Activated CD4-positive, alpha-beta T cell treated with anti-CD3 and anti-CD28 coated beads, Interleukin-2, amount 10 ng/mL, durations not matched to agents 24 days and 14 days (primary cell): ENCODE measurements around the gene AMER2. TPM values are rescaled to one million over a fixed set of nuclear protein-coding genes. Genes with fewer than 3 reads are reported as not detected.

Source experiments
- DNase-seq: peaks from one replicate; pipeline ENCODE4 v3.0.0; 2022
- H3K27ac Mint-ChIP-seq: one replicate; pipeline ENCODE4 v1.8.0; 2022; ENCODE audit warnings: mild to moderate bottlenecking, mixed read lengths
- H3K27me3 Mint-ChIP-seq: one replicate; pipeline ENCODE4 v1.8.0; 2022; ENCODE audit warnings: mixed read lengths
- H3K36me3 Mint-ChIP-seq: one replicate; pipeline ENCODE4 v1.8.0; 2022; ENCODE audit warnings: low read depth, mild to moderate bottlenecking, mixed read lengths
- H3K4me1 Mint-ChIP-seq: one replicate; pipeline ENCODE4 v1.8.0; 2021; ENCODE audit warnings: mixed read lengths
- H3K4me3 Mint-ChIP-seq: one replicate; pipeline ENCODE4 v1.8.0; 2022; ENCODE audit warnings: mild to moderate bottlenecking, moderate library complexity, mixed read lengths
- H3K9me3 Mint-ChIP-seq: one replicate; pipeline ENCODE4 v1.8.0; 2021; ENCODE audit warnings: mixed read lengths
- intact Hi-C: fragments of 100-400 bp; cut with micrococcal nuclease; formaldehyde crosslinking; loops from one replicate; pipeline ENCODE4 v1.15.1; 2023
- total RNA-seq: library from RNA; stranded (reverse); gene quantifications from 2 replicates; pipeline ENCODE4 v1.2.3, GENCODE V29; 2022

The AMER2 gene
- total RNA-seq, 1 donor from 2014 or later, result not detected

DNA sequence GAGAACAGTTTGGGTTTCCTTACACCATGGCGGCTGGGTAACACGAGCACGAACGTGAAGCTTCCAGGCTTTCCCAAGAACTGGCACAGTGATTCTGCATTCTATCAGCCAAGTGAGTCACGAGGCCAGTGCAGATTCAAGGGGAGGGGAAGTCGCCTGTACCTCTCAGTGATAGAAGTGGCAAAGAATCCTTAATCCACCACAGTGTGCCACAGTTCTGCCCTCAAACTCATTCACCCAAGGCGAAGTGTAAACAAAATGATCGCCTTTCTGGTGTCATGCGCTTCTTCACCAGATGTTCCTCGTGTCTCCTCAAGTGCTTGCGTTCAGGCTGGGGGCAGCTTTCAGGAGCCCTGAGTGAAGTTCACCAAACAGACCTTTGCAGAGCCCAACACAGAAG, 24.9 kb upstream of the AMER2 start:
- no peak overlapping the region for H3K27ac Mint-ChIP-seq
- H3K27me3 Mint-ChIP-seq, result peaks cover 6% of the 10 kb centered on the region
- no peaks in the 10 kb centered on the region for H3K4me1 Mint-ChIP-seq
- no peaks in the 10 kb centered on the region for H3K36me3 Mint-ChIP-seq
- intact Hi-C loops, result no loop called here
- no peak for DNase-seq
- no peaks in the 10 kb centered on the region for H3K9me3 Mint-ChIP-seq
- H3K4me3 Mint-ChIP-seq, result no peak overlapping the region

GRCh38 chr13:25192936-25193335, 20.8 kb upstream of the AMER2 start:
- DNase-seq, result no peak
- H3K27me3 Mint-ChIP-seq, result peaks cover 23% of the 10 kb centered on the region
- H3K4me3 Mint-ChIP-seq, result no peak overlapping the region
- H3K27ac Mint-ChIP-seq, result no peak overlapping the region
- intact Hi-C loops, result no loop called here
- H3K36me3 Mint-ChIP-seq, result no peaks in the 10 kb centered on the region
- H3K4me1 Mint-ChIP-seq, result no peaks in the 10 kb centered on the region
- no peaks in the 10 kb centered on the region for H3K9me3 Mint-ChIP-seq

DNA sequence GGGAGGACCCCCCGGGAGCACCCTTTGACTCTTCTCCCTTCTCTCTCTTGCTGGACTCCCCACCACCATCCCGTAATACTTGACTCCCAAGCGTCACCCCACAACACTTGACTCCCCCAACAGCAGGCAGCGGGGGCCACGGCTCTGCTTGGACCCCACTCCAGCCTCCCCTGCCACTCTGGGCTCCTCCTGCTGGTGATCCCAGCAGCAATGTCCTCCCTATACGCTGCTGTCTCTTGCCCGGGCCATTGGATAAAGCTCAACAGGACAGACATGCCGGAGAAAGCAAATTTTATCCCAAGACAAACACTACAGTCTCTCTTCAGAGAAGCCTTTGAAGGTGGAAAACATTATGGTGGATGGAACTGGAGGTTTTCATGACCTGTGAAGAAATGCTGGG, 20.4 kb upstream of the AMER2 start:
- no peaks in the 10 kb centered on the region for H3K36me3 Mint-ChIP-seq
- intact Hi-C loops, result no loop called here
- H3K9me3 Mint-ChIP-seq, result no peaks in the 10 kb centered on the region
- H3K27me3 Mint-ChIP-seq, result peaks cover 23% of the 10 kb centered on the region
- H3K4me1 Mint-ChIP-seq, result no peaks in the 10 kb centered on the region
- no peak overlapping the region for H3K4me3 Mint-ChIP-seq
- H3K27ac Mint-ChIP-seq, result no peak overlapping the region
- DNase-seq, result no peak

- Mint-ChIP-seq H3K9me3 (no peaks in the 10 kb centered on the region), H3K27me3 (peaks cover 23% of the 10 kb centered on the region), H3K4me3 (no peak overlapping the region), H3K4me1 (no peaks in the 10 kb centered on the region), H3K36me3 (no peaks in the 10 kb centered on the region), H3K27ac (no peak overlapping the region)
- no peak for DNase-seq
- intact Hi-C loops, result no loop called here
These were observed 20.0 kb upstream of the AMER2 start for GRCh38 chr13:25192052-25192451.

DNA sequence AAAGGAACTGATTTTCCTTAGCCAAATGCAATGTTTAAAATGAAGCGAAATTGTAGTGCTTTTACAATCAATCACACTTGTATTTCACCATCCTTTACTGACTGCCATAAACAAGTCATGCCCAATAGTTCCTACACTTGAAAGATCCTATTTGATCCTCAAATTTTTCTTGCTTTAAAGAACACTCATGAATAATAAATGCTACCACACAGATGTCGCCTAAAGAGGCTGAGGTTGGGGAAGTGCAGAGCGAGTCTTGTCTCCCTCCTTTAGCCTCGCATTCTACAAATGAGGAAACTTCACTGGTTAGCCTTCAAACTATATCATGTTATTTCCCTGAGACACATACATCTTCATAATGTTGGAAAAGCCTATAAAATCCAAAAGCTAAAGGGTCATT, 18.7 kb upstream of the AMER2 start:
- DNase-seq, result no peak
- H3K4me3 Mint-ChIP-seq, result no peak overlapping the region
- no peaks in the 10 kb centered on the region for H3K36me3 Mint-ChIP-seq
- no peak overlapping the region for H3K27ac Mint-ChIP-seq
- H3K9me3 Mint-ChIP-seq, result no peaks in the 10 kb centered on the region
- no peaks in the 10 kb centered on the region for H3K4me1 Mint-ChIP-seq
- H3K27me3 Mint-ChIP-seq, result peaks cover 23% of the 10 kb centered on the region
- intact Hi-C loops, result no loop called here

- intact Hi-C loops, result no loop called here
- H3K4me1 Mint-ChIP-seq, result no peaks in the 10 kb centered on the region
- H3K36me3 Mint-ChIP-seq, result no peaks in the 10 kb centered on the region
- no peak overlapping the region for H3K4me3 Mint-ChIP-seq
- peaks cover 23% of the 10 kb centered on the region for H3K27me3 Mint-ChIP-seq
- no peaks in the 10 kb centered on the region for H3K9me3 Mint-ChIP-seq
- H3K27ac Mint-ChIP-seq, result no peak overlapping the region
- no peak for DNase-seq
These were observed 18.2 kb upstream of the AMER2 start for GRCh38 chr13:25190256-25190655.

DNA sequence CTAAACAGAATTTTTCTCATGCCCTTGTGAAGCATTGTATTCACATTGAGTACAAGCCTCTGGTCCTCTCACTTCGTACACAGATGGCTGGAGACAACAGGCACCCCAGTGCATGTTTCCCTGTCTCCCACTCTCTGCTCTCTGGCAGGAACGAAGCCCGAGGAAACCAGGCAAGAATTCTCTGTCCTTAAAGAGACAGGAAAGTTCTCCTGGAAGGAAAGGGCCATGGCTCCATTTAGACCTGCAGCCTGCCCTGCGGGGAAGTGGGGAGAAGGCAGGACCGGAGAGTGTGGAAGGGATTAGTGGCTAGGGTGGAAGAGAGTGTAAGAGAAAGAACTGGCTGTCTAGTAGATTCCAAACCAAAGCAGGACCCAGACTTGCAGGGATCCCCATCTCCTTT, 15.5 kb upstream of the AMER2 start:
- H3K36me3 Mint-ChIP-seq, result no peaks in the 10 kb centered on the region
- intact Hi-C loops, result no loop called here
- no peaks in the 10 kb centered on the region for H3K9me3 Mint-ChIP-seq
- no peak for DNase-seq
- peaks cover 21% of the 10 kb centered on the region for H3K27me3 Mint-ChIP-seq
- no peaks in the 10 kb centered on the region for H3K4me1 Mint-ChIP-seq
- H3K4me3 Mint-ChIP-seq, result no peak overlapping the region
- H3K27ac Mint-ChIP-seq, result no peak overlapping the region

GRCh38 chr13:25186187-25186586, 14.1 kb upstream of the AMER2 start:
- Mint-ChIP-seq H3K9me3 (no peaks in the 10 kb centered on the region), H3K4me1 (no peaks in the 10 kb centered on the region), H3K27ac (no peak overlapping the region), H3K4me3 (no peak overlapping the region), H3K36me3 (no peaks in the 10 kb centered on the region), H3K27me3 (peaks cover 28% of the 10 kb centered on the region)
- intact Hi-C loops, result no loop called here
- DNase-seq, result no peak

DNA sequence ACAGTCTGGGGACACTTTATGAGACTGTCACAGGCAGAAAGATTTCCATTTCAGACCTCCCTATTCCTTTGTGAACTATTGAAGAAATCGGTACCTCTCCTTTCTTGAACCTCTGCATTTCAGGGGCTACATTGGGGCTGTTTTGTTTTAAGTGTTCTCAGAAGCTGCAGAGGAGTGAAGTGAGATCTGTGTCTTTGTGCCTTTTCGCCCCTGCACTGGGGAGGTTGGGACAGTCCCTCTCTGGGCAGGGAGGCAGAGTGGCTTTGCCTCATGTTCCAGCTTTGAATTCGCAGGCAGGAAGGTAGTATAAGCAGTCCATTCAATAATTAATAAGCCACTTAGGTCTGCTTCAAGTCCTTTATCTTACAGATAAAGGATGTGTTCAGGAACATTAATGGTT, 9.5 kb upstream of the AMER2 start:
- Mint-ChIP-seq H3K36me3 (no peaks in the 10 kb centered on the region), H3K27me3 (peaks cover 25% of the 10 kb centered on the region), H3K9me3 (no peaks in the 10 kb centered on the region), H3K4me3 (no peak overlapping the region), H3K27ac (no peak overlapping the region), H3K4me1 (no peaks in the 10 kb centered on the region)
- no peak for DNase-seq
- intact Hi-C loops, result no loop called here

GRCh38 chr13:25180775-25181537, 8.9 kb upstream of the AMER2 start:
- no peaks in the 10 kb centered on the region for H3K4me1 Mint-ChIP-seq
- H3K27ac Mint-ChIP-seq, result no peak overlapping the region
- H3K36me3 Mint-ChIP-seq, result no peaks in the 10 kb centered on the region
- no peaks in the 10 kb centered on the region for H3K9me3 Mint-ChIP-seq
- H3K4me3 Mint-ChIP-seq, result no peak overlapping the region
- intact Hi-C loops, result no loop called here
- H3K27me3 Mint-ChIP-seq, result peaks cover 25% of the 10 kb centered on the region
- DNase-seq, result no peak

GRCh38 chr13:25179832-25180774, 8.0 kb upstream of the AMER2 start:
- Mint-ChIP-seq H3K27ac (no peak overlapping the region), H3K27me3 (peaks cover 28% of the 10 kb centered on the region), H3K36me3 (no peaks in the 10 kb centered on the region), H3K9me3 (no peaks in the 10 kb centered on the region), H3K4me3 (no peak overlapping the region), H3K4me1 (no peaks in the 10 kb centered on the region)
- intact Hi-C loops, result no loop called here
- no peak for DNase-seq

DNA sequence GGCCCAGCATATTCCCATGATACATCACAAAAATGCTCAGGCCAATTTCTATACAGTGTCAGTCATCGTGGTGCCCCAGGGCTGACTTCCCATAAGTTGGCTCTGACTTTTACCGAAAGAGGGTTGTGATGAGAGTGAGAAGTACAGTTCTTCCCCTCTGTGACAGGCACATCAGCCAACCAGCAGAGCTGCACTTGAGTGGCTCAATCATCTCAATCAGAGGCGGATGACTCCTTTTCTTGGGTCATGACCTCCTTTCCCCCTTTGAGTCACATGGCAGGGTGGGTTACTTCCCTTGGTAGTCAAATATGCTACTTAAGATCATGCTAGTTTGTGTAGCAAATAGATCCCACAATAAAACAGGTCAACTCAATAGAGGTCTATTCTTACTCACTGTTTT, 6.9 kb upstream of the AMER2 start:
- H3K4me1 Mint-ChIP-seq, result no peaks in the 10 kb centered on the region
- no peaks in the 10 kb centered on the region for H3K9me3 Mint-ChIP-seq
- intact Hi-C loops, result no loop called here
- no peak overlapping the region for H3K4me3 Mint-ChIP-seq
- no peaks in the 10 kb centered on the region for H3K36me3 Mint-ChIP-seq
- peaks cover 33% of the 10 kb centered on the region for H3K27me3 Mint-ChIP-seq
- H3K27ac Mint-ChIP-seq, result no peak overlapping the region
- DNase-seq, result no peak

DNA sequence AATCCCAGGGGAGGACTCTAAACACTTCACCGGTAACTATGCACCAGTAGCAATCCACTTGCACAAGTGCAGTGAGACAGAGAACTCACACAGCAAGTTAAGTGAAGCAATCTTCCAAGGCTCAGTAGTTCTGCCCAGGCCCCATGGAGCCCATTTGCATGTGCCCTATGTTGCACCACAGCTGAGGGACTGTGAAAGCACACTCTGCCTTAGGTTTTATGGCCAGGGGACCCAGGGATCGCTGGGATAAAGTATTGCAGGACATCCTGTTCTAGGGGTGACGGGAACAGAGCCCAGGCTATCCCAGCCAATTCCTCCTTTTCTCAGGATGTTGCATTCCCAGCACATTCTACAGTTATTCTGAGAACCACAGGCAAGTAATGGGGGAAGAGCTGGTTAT, 6.0 kb upstream of the AMER2 start:
- no peaks in the 10 kb centered on the region for H3K36me3 Mint-ChIP-seq
- intact Hi-C loops, result no loop called here
- peaks cover 40% of the 10 kb centered on the region for H3K27me3 Mint-ChIP-seq
- no peaks in the 10 kb centered on the region for H3K4me1 Mint-ChIP-seq
- no peak overlapping the region for H3K27ac Mint-ChIP-seq
- DNase-seq, result no peak
- no peaks in the 10 kb centered on the region for H3K9me3 Mint-ChIP-seq
- no peak overlapping the region for H3K4me3 Mint-ChIP-seq

DNA sequence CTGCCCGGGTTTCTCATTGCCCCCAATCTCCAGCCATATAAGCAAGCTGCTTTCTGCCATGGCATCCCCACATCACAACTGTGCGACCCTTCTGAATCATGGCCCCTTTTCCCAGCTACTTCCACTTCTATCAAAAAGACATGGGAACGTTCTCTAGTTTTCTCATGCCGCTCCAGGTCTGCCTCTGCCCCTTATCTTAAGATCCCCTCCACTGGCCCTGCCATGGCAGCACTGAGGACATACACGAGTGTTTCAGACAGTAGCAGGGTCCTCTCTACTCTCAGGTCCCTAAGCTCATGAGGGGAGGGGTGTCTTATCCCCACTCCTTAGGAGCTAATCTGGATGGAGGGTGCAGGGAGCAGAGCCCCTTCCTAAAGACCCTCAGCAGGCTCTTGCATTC, 5.5 kb upstream of the AMER2 start:
- Mint-ChIP-seq H3K4me1 (no peaks in the 10 kb centered on the region), H3K36me3 (no peaks in the 10 kb centered on the region), H3K27ac (no peak overlapping the region), H3K4me3 (no peak overlapping the region), H3K9me3 (no peaks in the 10 kb centered on the region), H3K27me3 (peaks cover 44% of the 10 kb centered on the region)
- no peak for DNase-seq
- intact Hi-C loops, result no loop called here
